HG02759 (cell line): ENCODE results near the gene KIAA0319L.

ENCODE experiments used
- ATAC-seq: cut with Tn5 transposase; IDR thresholded peaks from one replicate; pipeline ENCODE4 v1.9.1; 2021; ENCODE audit warnings: mild to moderate bottlenecking, moderate library complexity; ENCODE audit not compliant: unreplicated experiment

KIAA0319L gene

GRCh38 chr1:35564037-35564883, 7.1 kb upstream of the KIAA0319L start:
- no peak for ATAC-seq

GRCh38 chr1:35563166-35563565, 6.0 kb upstream of the KIAA0319L start:
- no peak for ATAC-seq

GRCh38 chr1:35561972-35562680, 4.9 kb upstream of the KIAA0319L start:
- no peak for ATAC-seq

GRCh38 chr1:35561297-35561971, 4.2 kb upstream of the KIAA0319L start:
- no peak for ATAC-seq

GRCh38 chr1:35560256-35561225, 3.3 kb upstream of the KIAA0319L start:
- no peak for ATAC-seq

- no peak for ATAC-seq
Observed at GRCh38 chr1:35559317-35559944, 2.2 kb upstream of the KIAA0319L start.

- no peak for ATAC-seq
Observed at GRCh38 chr1:35558374-35559316, 1.4 kb upstream of the KIAA0319L start.

GRCh38 chr1:35557611-35558373, 589 bp upstream of the KIAA0319L start, which contains the start of gene NCDN:
Gene NCDN, plus strand, starts transcription at chr1:35557799. Its CDS starts 392 bp downstream, at chr1:35558191.
- ATAC-seq, result peak; percentile 82

GRCh38 chr1:35556484-35557117, 602 bp downstream of the KIAA0319L start:
- no peak for ATAC-seq

- ATAC-seq, result no peak
Observed at GRCh38 chr1:35555601-35556477, 1.4 kb downstream of the KIAA0319L start.

- ATAC-seq, result no peak
Observed at GRCh38 chr1:35555212-35555584, 2.0 kb downstream of the KIAA0319L start.

GRCh38 chr1:35554266-35555211, 2.7 kb downstream of the KIAA0319L start:
- no peak for ATAC-seq

- ATAC-seq, result no peak
Observed at GRCh38 chr1:35553851-35554250, 3.4 kb downstream of the KIAA0319L start.

- no peak for ATAC-seq
Observed at GRCh38 chr1:35546614-35547013, 10.6 kb downstream of the KIAA0319L start.

- ATAC-seq, result no peak
Observed at GRCh38 chr1:35544976-35545375, 12.2 kb downstream of the KIAA0319L start.
